ENCODE results near the gene C16orf82.

- TF ChIP-seq POLR2A (IDR thresholded peaks at IDR 0.05) (no peak), CTCF (IDR thresholded peaks at IDR 0.05) (no peak)
These were observed 18.4 kb upstream of the C16orf82 start for GRCh38 chr16:27048316-27048715.

All from stomach (tissue), 4 donors.